Activated gamma-delta T cell treated with Interleukin-2 at 50 U/mL for 16 hours (primary cell): ENCODE results near the gene CLIC3.

ENCODE experiments used
- DNase-seq: peaks from one replicate; pipeline ENCODE4 v3.0.0-alpha.2; 2020

The CLIC3 gene

GRCh38 chr9:136997830-136998234 is 1.5 kb upstream of the CLIC3 start:
- DNase-seq: peak; percentile 56

GRCh38 chr9:136997371-136997770 is 1.0 kb upstream of the CLIC3 start:
- DNase-seq: no peak

- DNase-seq: no peak
Observed at GRCh38 chr9:136995772-136996311, 526 bp downstream of the CLIC3 start.

GRCh38 chr9:136995362-136995761 is 1.0 kb downstream of the CLIC3 start:
- DNase-seq: no peak

GRCh38 chr9:136994888-136995230 is 1.5 kb downstream of the CLIC3 start:
- no peak for DNase-seq

GRCh38 chr9:136994180-136994887 is 2.0 kb downstream of the CLIC3 start:
- no peak for DNase-seq

GRCh38 chr9:136992819-136993369 is 3.5 kb downstream of the CLIC3 start:
- peak; percentile 65 for DNase-seq

- peak; percentile 94 for DNase-seq
Observed at GRCh38 chr9:136991993-136992818, 4.2 kb downstream of the CLIC3 start, which contains the start of gene PAXX. Gene PAXX (plus strand): TSS chr9:136992422. CDS start chr9:136992444, 22 bp downstream.

GRCh38 chr9:136990242-136990911 is 6.0 kb downstream of the CLIC3 start:
- no peak for DNase-seq

GRCh38 chr9:136988872-136989271 is 7.5 kb downstream of the CLIC3 start:
- no peak for DNase-seq

- no peak for DNase-seq
Observed at GRCh38 chr9:136985853-136986252, 10.5 kb downstream of the CLIC3 start.

- DNase-seq: no peak
Observed at GRCh38 chr9:136985027-136985602, 11.3 kb downstream of the CLIC3 start.

GRCh38 chr9:136984464-136985026 is 11.8 kb downstream of the CLIC3 start:
- DNase-seq: no peak

GRCh38 chr9:136983656-136984314 is 12.6 kb downstream of the CLIC3 start:
- DNase-seq: no peak

GRCh38 chr9:136983167-136983566 is 13.2 kb downstream of the CLIC3 start:
- no peak for DNase-seq

- no peak for DNase-seq
Observed at GRCh38 chr9:136982232-136983051, 13.9 kb downstream of the CLIC3 start, which contains the start of gene LCNL1. Gene LCNL1 (plus strand): TSS chr9:136982993. CDS start chr9:136983587, 594 bp downstream.

GRCh38 chr9:136981588-136982231 is 14.7 kb downstream of the CLIC3 start:
- DNase-seq: no peak

- DNase-seq: no peak
Observed at GRCh38 chr9:136980669-136981478, 15.5 kb downstream of the CLIC3 start.
